Measurements from ENCODE around the gene TSPEAR. TPM values are rescaled to one million over a fixed set of nuclear protein-coding genes. Genes with fewer than 3 reads are reported as not detected.
"Not testable (repeated sequence)": the region's sequence is repeated elsewhere in the genome, so short reads cannot be mapped to it uniquely, and the experiment has no call there.

The TSPEAR gene
- total RNA-seq, 1 donor from 2014 or later, result 0.06 TPM

GRCh38 chr21:44653656-44654575, 57.5 kb downstream of the TSPEAR start:
- DNase-seq (ENCODE audit: low spot score), result no peak

GRCh38 chr21:44653123-44653522, 58.2 kb downstream of the TSPEAR start:
- no peak for DNase-seq (ENCODE audit: low spot score)

- no peak for DNase-seq (ENCODE audit: low spot score)
Observed at GRCh38 chr21:44650973-44651675, 60.2 kb downstream of the TSPEAR start.

GRCh38 chr21:44650265-44650972, 61.0 kb downstream of the TSPEAR start:
- no peak for DNase-seq (ENCODE audit: low spot score)

GRCh38 chr21:44649521-44650100, 61.8 kb downstream of the TSPEAR start:
- no peak for DNase-seq (ENCODE audit: low spot score)

GRCh38 chr21:44648557-44649311, 62.6 kb downstream of the TSPEAR start:
- DNase-seq (ENCODE audit: low spot score), result no peak

GRCh38 chr21:44647222-44647552, 64.2 kb downstream of the TSPEAR start:
- no peak for DNase-seq (ENCODE audit: low spot score)

- DNase-seq (ENCODE audit: low spot score), result not testable (repeated sequence)
Observed at GRCh38 chr21:44646366-44647221, 64.8 kb downstream of the TSPEAR start, which contains the start of gene KRTAP10-11. TSS of gene KRTAP10-11 (plus strand) at chr21:44646414. CDS start at chr21:44646459, 45 bp downstream.

GRCh38 chr21:44644878-44645277, 66.5 kb downstream of the TSPEAR start:
- DNase-seq (ENCODE audit: low spot score), result no peak

GRCh38 chr21:44643741-44644310, 67.5 kb downstream of the TSPEAR start:
- DNase-seq (ENCODE audit: low spot score), result no peak

- DNase-seq (ENCODE audit: low spot score), result no peak
Observed at GRCh38 chr21:44640761-44641160, 70.6 kb downstream of the TSPEAR start.

- no peak for DNase-seq (ENCODE audit: low spot score)
Observed at GRCh38 chr21:44639331-44639655, 72.1 kb downstream of the TSPEAR start.

GRCh38 chr21:44638506-44639330, 72.7 kb downstream of the TSPEAR start:
- not testable (repeated sequence) for DNase-seq (ENCODE audit: low spot score)

GRCh38 chr21:44637851-44638348, 73.5 kb downstream of the TSPEAR start:
- DNase-seq (ENCODE audit: low spot score), result not testable (repeated sequence)

GRCh38 chr21:44637018-44637850, 74.1 kb downstream of the TSPEAR start, which contains the start of gene KRTAP10-10:
TSS of gene KRTAP10-10 (plus strand) at chr21:44637356. CDS start at chr21:44637418, 62 bp downstream.
- DNase-seq (ENCODE audit: low spot score), result no peak

GRCh38 chr21:44636209-44637017, 75.0 kb downstream of the TSPEAR start:
- no peak for DNase-seq (ENCODE audit: low spot score)

GRCh38 chr21:44632067-44632466, 79.3 kb downstream of the TSPEAR start:
- no peak for DNase-seq (ENCODE audit: low spot score)
